Brain microvascular endothelial cell (primary cell): ENCODE measurements around the gene EBLN2.
A peak's percentile ranks its signal among the peaks of the same experiment; 100 is the strongest.

ENCODE experiments used
- DNase-seq: peaks from one replicate; pipeline ENCODE4 v3.0.0-alpha.2; 2020
- H3K27ac ChIP-seq: fragments of 250-450 bp; sonication (Bioruptor Pico); 2 replicates; pipeline ENCODE4 v1.5.1; 2020; ENCODE audit warnings: mild to moderate bottlenecking, moderate library complexity
- H3K27me3 ChIP-seq: fragments of 250-450 bp; sonication (Bioruptor Pico); replicated peaks from 2 replicates; pipeline ENCODE4 v1.5.1; 2020; ENCODE audit warnings: mild to moderate bottlenecking
- H3K36me3 ChIP-seq: fragments of 250-450 bp; sonication (Bioruptor Pico); replicated peaks from 2 replicates; pipeline ENCODE4 v1.5.1; 2020; ENCODE audit warnings: mild to moderate bottlenecking
- H3K4me3 ChIP-seq: 2 replicates; pipeline ENCODE4 v1.5.1; 2011; ENCODE audit warnings: low read depth, mild to moderate bottlenecking, control low read depth, low read length, moderate library complexity
- in situ Hi-C: cut with HindIII; loops from 2 replicates; pipeline ENCODE4 v1.10.0; 2017; ENCODE audit warnings: low sequenced_read_pairs, low pct_ligation_motif_present
- TF ChIP-seq, protein P1 (sequence below): IDR thresholded peaks from 2 replicates; pipeline ENCODE4 v1.5.1; 2011; ENCODE audit warnings: low read depth, mild to moderate bottlenecking, moderate library complexity, low read length, control low read depth, inconsistent platforms; ENCODE audit errors: missing control alignments

EBLN2 gene

DNA sequence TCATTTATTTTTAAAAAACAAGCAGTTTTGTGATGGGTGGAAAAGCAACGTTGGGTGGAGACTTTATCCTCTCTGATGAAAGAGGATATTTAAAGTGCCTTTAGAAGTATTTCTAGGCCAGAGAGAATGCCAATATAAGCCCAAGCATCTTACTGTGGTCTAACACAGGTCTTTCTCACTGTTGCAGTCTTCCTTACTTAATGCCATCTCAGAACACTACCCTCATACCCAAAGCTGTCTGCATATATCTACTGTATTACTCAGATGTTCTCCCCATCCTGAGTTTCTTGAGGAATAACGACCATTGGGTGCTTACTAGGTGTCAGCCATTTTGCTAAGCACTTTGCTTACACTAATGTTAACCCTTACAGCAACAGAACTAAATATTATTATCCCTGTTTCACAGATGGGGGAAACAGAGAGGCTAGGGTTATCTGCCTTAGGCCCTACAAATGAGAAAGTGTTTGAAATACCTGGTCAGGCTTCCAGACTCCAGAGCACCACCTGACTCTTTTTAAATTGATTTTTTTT, 29.8 kb upstream of the EBLN2 start:
- in situ Hi-C loops, result no loop called here

DNA sequence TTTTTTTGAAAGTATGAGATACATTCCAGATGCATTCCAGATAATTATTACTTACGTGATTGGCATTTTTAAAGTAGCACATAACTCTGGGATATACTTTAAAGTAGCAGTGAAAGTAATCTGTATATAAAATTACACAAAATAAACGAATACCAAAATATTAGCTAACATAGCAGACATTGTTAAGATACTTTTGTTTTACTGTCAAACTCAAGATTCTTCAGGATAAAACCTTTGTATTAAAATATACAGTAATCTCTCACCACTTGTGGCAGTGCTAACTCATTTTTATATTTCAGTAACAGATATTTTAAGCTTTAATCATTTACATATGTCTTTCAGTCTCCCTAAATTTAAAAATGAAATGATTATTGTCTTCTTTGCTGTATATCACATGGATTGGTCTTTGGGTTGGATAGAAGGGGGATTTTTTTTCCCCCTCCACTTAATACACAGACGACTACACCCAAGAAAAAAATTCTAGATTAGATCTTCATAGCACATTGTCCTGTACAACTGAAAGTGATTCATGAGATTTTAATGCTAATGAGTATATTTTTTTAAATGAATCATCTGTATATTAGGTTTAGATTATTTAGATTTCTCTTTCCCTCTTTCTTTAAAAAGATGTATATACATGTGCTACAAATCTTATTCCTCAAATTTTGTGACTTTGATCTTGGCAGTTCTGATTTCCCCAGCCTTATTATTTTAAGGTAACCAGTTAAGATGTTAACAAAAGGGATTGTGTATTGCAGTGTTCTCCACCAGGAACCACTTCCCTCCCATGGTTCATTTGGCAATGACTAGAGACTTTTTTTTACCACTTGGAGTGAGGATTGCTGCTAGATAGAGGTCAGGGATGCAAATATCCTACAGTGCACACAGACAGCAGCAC, 24.5 kb upstream of the EBLN2 start:
- Histone ChIP-seq H3K4me3 (no peak overlapping the region), H3K27me3 (no peaks in the 10 kb centered on the region), H3K36me3 (no peaks in the 10 kb centered on the region), H3K27ac (peak overlapping the region; percentile 79)
- peak; percentile 53 for DNase-seq
- TF ChIP-seq, protein P1, sequence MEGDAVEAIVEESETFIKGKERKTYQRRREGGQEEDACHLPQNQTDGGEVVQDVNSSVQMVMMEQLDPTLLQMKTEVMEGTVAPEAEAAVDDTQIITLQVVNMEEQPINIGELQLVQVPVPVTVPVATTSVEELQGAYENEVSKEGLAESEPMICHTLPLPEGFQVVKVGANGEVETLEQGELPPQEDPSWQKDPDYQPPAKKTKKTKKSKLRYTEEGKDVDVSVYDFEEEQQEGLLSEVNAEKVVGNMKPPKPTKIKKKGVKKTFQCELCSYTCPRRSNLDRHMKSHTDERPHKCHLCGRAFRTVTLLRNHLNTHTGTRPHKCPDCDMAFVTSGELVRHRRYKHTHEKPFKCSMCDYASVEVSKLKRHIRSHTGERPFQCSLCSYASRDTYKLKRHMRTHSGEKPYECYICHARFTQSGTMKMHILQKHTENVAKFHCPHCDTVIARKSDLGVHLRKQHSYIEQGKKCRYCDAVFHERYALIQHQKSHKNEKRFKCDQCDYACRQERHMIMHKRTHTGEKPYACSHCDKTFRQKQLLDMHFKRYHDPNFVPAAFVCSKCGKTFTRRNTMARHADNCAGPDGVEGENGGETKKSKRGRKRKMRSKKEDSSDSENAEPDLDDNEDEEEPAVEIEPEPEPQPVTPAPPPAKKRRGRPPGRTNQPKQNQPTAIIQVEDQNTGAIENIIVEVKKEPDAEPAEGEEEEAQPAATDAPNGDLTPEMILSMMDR, result no peak
- in situ Hi-C loops, result no loop called here

More for the DNA sequence above, 29.8 kb upstream of the EBLN2 start:
- TF ChIP-seq, protein P1, result no peak
- H3K4me3 ChIP-seq, result no peak overlapping the region
- no peak for DNase-seq
- no peaks in the 10 kb centered on the region for H3K36me3 ChIP-seq
- no peaks in the 10 kb centered on the region for H3K27me3 ChIP-seq
- H3K27ac ChIP-seq, result no peak overlapping the region

DNA sequence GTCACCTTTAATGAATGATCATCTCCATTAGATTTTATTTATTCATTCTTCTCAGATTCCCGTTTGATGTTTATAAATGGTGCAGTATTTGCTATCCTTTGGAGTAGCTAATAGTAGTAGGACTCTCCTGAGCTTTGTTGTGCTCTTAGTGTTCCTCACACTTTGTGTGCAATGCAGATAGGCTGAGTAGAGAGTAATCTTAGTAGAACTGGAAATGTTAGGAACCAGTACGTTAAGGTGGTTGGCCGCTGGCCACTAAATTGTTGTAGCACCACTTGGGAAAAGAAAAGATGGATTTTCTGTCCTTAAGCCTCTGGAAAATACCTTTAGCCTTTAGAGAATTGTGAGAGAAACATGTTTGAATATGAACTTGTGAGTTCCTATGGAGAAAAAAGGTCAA, 19.9 kb upstream of the EBLN2 start:
- TF ChIP-seq, protein P1, result no peak
- Histone ChIP-seq H3K4me3 (no peak overlapping the region), H3K27ac (no peak overlapping the region), H3K36me3 (no peaks in the 10 kb centered on the region), H3K27me3 (no peaks in the 10 kb centered on the region)
- in situ Hi-C loops, result no loop called here
- no peak for DNase-seq

DNA sequence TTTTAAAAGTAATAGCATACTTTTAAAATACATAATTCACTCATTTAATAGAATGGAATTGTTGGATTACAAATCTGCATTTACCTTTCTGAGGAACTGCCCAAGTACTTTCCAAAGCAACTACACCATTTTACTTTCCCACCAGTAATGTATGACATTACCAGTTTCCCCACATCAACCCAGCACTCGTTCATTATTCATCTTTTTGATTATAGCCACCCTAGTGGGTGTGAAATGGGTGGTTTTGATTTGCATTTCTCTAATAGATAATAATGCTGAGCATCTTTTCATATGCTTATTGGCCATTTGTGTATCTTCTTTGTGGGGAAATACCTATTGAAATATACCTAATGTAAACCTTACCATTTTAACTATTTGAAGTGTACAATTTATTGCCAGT, 18.0 kb upstream of the EBLN2 start:
- Histone ChIP-seq H3K27me3 (no peaks in the 10 kb centered on the region), H3K36me3 (no peaks in the 10 kb centered on the region), H3K4me3 (no peak overlapping the region), H3K27ac (no peak overlapping the region)
- TF ChIP-seq, protein P1, result no peak
- DNase-seq, result no peak
- in situ Hi-C loops, result no loop called here

DNA sequence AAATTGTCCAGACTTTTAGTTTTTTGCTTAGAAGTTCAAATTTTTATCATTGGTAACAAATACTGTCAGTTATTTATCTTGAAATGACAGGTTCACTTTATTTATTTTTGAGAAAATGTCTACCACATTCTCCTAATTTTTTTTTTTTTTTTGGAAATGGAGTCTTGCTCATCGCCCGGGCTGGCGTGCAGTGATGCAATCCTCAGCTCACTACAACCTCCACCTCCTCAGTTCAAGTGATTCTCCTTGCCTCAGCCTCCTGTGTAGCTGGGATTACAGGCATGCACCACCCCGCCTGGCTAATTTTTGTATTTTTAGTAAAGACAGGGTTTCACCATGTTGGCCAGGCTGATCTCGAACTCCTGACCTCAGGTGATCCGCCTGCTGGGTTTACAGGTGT, 16.1 kb upstream of the EBLN2 start:
- in situ Hi-C loops, result no loop called here
- H3K27me3 ChIP-seq, result no peaks in the 10 kb centered on the region
- H3K4me3 ChIP-seq, result no peak overlapping the region
- no peak overlapping the region for H3K27ac ChIP-seq
- TF ChIP-seq, protein P1, result no peak
- DNase-seq, result no peak
- no peaks in the 10 kb centered on the region for H3K36me3 ChIP-seq
